Activated CD4-positive, alpha-beta T cell treated with anti-CD3 and anti-CD28 coated beads for 36 hours (primary cell): Measurements from ENCODE around the gene CRABP2. TPM values are rescaled to one million over a fixed set of nuclear protein-coding genes. Genes with fewer than 3 reads are reported as not detected.
A peak's percentile ranks its signal among the peaks of the same experiment; 100 is the strongest.

Experiments used
- ATAC-seq: fragments of 200-7000 bp; cut with Tn5 transposase; one replicate; pipeline ENCODE4 v1.10.0; 2021; ENCODE audit warnings: mild to moderate bottlenecking, moderate library complexity
- CTCF ChIA-PET: fragments of 350-600 bp; sonication (Branson Sonifier 250); formaldehyde crosslinking; loops from one replicate; lab custom pipeline; 2021; ENCODE audit warnings: antibody characterized with exemption; lab: Charles Lee
- POLR2A ChIA-PET: fragments of 350-600 bp; sonication (Branson Sonifier 250); formaldehyde crosslinking; loops from one replicate; lab custom pipeline; 2021; ENCODE audit warnings: antibody characterized with exemption, inconsistent platforms; lab: Charles Lee
- DNase-seq: peaks from one replicate; pipeline ENCODE4 v3.0.0-alpha.2; 2020
- H3K27ac Mint-ChIP-seq: one replicate; pipeline ENCODE4 v1.8.0; 2021; ENCODE audit warnings: mixed read lengths
- H3K27me3 Mint-ChIP-seq: one replicate; pipeline ENCODE4 v1.8.0; 2021; ENCODE audit warnings: mixed read lengths
- H3K36me3 Mint-ChIP-seq: one replicate; pipeline ENCODE4 v1.8.0; 2021; ENCODE audit warnings: low read depth, mixed read lengths
- H3K4me1 Mint-ChIP-seq: one replicate; pipeline ENCODE4 v1.8.0; 2021; ENCODE audit warnings: mixed read lengths
- H3K4me3 Mint-ChIP-seq: one replicate; pipeline ENCODE4 v1.8.0; 2021; ENCODE audit warnings: mild to moderate bottlenecking, moderate library complexity, mixed read lengths
- H3K9me3 Mint-ChIP-seq: one replicate; pipeline ENCODE4 v1.8.0; 2021; ENCODE audit warnings: low read depth, mixed read lengths
- intact Hi-C, 2 experiments: fragments of 100-400 bp; cut with DNase I in 1 of 2; cut with micrococcal nuclease in 1 of 2; formaldehyde crosslinking; loops; one replicate each; pipeline versions ENCODE4 v1.14.2 to v1.15.1; 2022 to 2024; cut with DNase I, micrococcal nuclease
- total RNA-seq, 2 experiments: library from RNA; stranded (reverse); gene quantifications; one replicate each; pipeline ENCODE4 v1.2.3, GENCODE V29; 2021

Gene CRABP2
- total RNA-seq, 2 experiments from 2014 or later, result 0.88 to 0.98 TPM

DNA sequence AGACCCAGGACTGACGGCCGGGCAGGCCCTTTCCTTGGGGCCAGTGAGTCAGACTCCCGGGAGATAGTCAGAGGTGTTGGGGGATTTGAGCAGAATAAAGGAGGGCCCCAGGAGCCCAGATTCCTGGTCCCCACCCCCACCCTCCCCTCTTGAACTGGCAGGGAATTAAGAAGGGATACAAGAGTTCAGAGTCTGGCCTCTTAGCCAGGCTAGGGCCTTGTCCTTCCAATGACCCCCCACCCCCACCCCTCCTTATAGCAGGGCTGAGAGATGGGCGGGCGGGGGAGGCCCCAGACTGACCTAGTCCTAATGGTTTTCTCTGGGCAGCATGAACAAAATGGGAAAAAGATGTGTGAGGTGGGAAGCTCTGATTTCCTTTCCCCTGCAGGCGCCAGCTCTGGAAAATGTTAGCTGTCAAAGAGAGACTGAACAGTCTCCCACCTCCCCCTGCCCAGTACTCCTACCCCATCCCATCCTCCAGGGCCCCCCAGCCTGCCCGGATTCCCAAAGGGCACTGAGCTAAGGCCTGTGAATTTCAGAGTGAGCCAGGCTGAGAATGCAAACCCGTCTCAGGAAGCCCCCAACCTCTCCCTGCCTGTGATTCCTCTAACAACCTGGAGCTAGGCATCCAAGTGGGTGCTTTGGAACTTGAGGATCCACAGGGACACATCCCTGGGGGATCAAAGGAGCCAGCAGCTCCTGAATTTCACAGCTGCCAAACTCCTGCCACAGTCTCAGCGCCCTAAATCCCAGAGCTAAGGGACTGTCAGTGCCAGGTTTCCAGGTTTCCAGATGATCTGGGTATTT lies 5.8 kb upstream of the CRABP2 start:
- CTCF ChIA-PET, result interaction anchor here (0.6 to 6.0 kb wide), 7 partner anchors 16 to 283 kb away, joined by 3 to 48 read pairs (median 3); partner anchors contain the start of genes ISG20L2 and METTL25B
- Mint-ChIP-seq H3K4me3 (no peak overlapping the region), H3K27me3 (peaks cover 2% of the 10 kb centered on the region), H3K27ac (no peak overlapping the region), H3K4me1 (peaks cover 10% of the 10 kb centered on the region), H3K36me3 (peaks cover 4% of the 10 kb centered on the region), H3K9me3 (no peaks in the 10 kb centered on the region)
- intact Hi-C loops, result no loop called here
- no peak for ATAC-seq
- POLR2A ChIA-PET, result no interaction called here
- DNase-seq, result no peak

DNA sequence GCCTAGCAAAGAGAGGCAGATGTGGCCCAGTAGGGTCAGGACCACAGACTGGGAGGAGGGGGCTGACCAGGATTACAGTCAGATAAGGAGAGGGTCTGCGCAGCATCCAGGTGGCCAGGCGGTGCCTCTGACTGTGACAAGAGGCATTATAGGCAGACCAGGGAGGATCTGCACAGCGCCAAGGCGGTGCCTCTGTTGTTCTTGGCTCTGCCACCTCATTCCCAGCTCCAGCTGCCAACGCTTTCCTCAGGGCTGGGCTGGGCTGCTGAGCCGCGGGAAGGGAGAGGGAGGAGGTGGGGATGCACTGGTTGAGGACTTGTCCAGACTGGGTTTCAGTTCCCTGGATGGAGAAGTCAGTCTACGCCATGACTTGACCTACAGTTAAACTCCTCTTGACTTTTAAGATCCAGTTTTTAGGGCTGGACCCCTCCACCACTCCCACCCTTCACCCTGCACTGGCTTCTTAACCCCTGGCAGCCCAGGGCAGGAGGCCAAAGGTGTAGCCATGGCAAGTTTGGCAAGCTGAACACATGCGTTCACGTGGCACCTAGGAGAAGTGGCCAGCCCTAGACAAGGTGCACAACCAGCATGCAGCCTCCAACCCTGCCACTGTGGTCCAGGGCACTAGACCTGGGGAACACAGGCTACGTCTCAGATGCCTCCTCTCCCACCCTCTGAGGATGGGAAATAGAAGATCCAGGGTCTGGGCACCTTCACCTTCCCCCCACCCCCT lies 4.5 kb upstream of the CRABP2 start:
- no peaks in the 10 kb centered on the region for H3K9me3 Mint-ChIP-seq
- no peak for ATAC-seq
- CTCF ChIA-PET, result interaction anchor here (1.1 to 11.2 kb wide), 3 partner anchors 17 to 86 kb away, joined by 4 to 110 read pairs (median 38); partner anchors contain the start of genes ISG20L2 and METTL25B

DNA sequence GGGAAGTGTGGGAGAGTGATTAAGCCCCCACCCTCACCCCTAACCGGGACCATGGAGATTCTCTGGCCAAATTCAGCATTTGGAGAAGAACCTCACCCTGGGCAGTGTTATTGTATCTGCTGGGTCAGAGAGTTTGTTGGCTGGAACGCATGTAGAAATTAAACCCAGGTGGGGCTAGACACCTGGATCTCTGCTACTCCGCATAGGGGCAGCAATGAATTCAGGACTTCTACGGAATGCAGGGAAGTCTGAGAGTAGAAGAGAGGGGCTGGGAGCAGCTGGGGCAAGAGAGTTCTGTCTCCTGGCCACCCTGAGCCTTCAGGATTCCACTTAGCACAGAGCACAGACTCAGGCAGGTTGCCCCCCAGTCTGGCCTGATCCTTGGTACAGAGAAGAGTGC lies 3.6 kb upstream of the CRABP2 start:
- intact Hi-C loops, result loop anchor here in 1 of 2 experiments (5.0 kb wide), 1 partner anchor 82 kb away; no protein-coding TSS in a partner anchor
- POLR2A ChIA-PET, result no interaction called here
- Mint-ChIP-seq H3K27ac (no peak overlapping the region), H3K9me3 (no peaks in the 10 kb centered on the region), H3K36me3 (no peaks in the 10 kb centered on the region), H3K4me3 (no peak overlapping the region), H3K27me3 (peaks cover 8% of the 10 kb centered on the region), H3K4me1 (peaks cover 24% of the 10 kb centered on the region)
- ATAC-seq (no peak), DNase-seq (no peak)
- CTCF ChIA-PET, result interaction anchor here (0.6 to 11.2 kb wide), 3 partner anchors 13 to 20 kb away, joined by 3 to 110 read pairs (median 8); partner anchors contain the start of genes ISG20L2 and METTL25B

More for the DNA sequence above, 4.5 kb upstream of the CRABP2 start:
- intact Hi-C loops, result loop anchor here in 1 of 2 experiments (5.0 kb wide), 1 partner anchor 83 kb away; no protein-coding TSS in a partner anchor
- H3K4me3 Mint-ChIP-seq, result no peak overlapping the region
- POLR2A ChIA-PET, result no interaction called here
- no peak overlapping the region for H3K27ac Mint-ChIP-seq
- peaks cover 21% of the 10 kb centered on the region for H3K4me1 Mint-ChIP-seq
- peaks cover 2% of the 10 kb centered on the region for H3K36me3 Mint-ChIP-seq
- peaks cover 2% of the 10 kb centered on the region for H3K27me3 Mint-ChIP-seq
- DNase-seq, result no peak

DNA sequence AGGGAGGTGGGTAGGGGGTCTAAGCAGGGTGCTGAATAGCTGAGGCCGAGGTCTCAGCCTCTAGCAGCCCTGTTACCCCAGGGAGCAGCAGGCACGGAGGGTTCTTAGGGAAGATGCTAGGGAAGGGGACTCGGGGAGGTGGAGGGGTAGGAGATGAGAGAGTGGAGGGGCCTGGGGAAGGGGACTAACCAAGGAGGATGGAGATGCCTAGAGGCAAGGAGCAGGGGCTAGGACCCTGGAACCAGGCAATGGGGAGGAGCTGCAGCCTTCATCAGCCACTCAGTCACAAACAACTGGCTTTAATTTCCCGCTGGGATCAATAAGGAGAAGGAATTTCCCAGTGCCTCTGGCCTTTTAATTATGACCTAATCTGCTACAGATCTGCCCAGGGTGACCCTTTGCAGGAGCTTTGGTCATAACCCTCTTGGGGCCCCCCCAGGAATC lies 2.9 kb upstream of the CRABP2 start:
- no peak for ATAC-seq
- Mint-ChIP-seq H3K27me3 (peaks cover 15% of the 10 kb centered on the region), H3K27ac (no peak overlapping the region), H3K4me3 (no peak overlapping the region), H3K9me3 (no peaks in the 10 kb centered on the region), H3K36me3 (no peaks in the 10 kb centered on the region), H3K4me1 (peaks cover 24% of the 10 kb centered on the region)
- no peak for DNase-seq
- ChIA-PET CTCF (interaction anchor here (0.6 to 11.2 kb wide), 5 partner anchors 12 to 84 kb away, joined by 3 to 110 read pairs (median 16); partner anchors contain the start of genes ISG20L2 and METTL25B), POLR2A (no interaction called here)
- intact Hi-C loops, result loop anchor here in 1 of 2 experiments (5.0 kb wide), 1 partner anchor 81 kb away; no protein-coding TSS in a partner anchor

DNA sequence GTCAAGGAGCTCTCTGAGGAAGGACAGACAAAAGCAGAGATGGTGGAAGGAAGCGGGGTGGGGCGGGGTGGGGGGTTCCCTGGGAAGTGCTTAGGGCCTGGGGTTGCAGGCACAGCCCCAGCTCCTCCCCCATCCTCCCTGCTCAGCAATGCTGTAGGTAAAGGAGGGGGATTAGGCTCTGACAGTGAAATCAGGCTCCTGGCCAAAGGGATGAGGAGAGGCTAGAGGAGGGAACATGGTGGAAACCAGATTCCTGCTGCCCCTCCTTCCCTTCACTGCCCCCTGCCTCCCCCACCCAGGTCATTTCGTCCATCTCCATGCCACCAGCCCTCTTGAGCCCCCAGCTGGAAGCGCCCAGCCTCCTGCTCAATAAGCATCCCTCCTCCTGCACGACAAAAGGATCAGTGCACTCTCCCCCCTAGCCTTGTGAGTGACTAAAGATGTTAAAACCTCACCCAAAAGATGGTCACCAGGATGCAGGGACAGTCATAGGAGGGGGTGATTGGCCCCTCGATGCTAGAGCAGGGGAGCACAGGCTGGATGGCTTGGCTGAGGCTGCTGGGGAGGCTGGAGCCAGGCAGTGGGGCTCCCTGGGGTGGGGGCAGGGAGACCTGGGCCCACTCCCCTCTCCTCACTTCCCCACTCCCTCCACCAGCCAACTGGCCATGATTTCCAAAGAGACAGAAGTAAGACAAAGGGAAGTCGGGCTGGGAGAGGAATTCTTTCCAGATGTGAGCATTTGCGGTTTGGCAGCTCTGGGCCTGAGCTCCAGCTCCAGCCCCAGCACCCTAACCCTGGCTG lies 2.2 kb upstream of the CRABP2 start:
- peaks cover 24% of the 10 kb centered on the region for H3K4me1 Mint-ChIP-seq
- no peak for DNase-seq
- intact Hi-C loops, result loop anchor here in 1 of 2 experiments (2.0 to 5.0 kb wide), 2 partner anchors 17 to 80 kb away; no protein-coding TSS in a partner anchor
- H3K9me3 Mint-ChIP-seq, result no peaks in the 10 kb centered on the region
- CTCF ChIA-PET, result interaction anchor here (1.0 to 11.2 kb wide), 14 partner anchors 8 to 167 kb away, joined by 3 to 186 read pairs (median 8); partner anchors contain the start of genes HAPLN2, ISG20L2 and METTL25B
- POLR2A ChIA-PET, result interaction anchor here (0.6 kb wide), 1 partner anchor 21 kb away, joined by 5 read pairs; the partner anchor contains the start of gene ISG20L2
- no peak for ATAC-seq
- H3K27ac Mint-ChIP-seq, result no peak overlapping the region
- no peak overlapping the region for H3K4me3 Mint-ChIP-seq
- H3K27me3 Mint-ChIP-seq, result peaks cover 18% of the 10 kb centered on the region
- no peaks in the 10 kb centered on the region for H3K36me3 Mint-ChIP-seq

DNA sequence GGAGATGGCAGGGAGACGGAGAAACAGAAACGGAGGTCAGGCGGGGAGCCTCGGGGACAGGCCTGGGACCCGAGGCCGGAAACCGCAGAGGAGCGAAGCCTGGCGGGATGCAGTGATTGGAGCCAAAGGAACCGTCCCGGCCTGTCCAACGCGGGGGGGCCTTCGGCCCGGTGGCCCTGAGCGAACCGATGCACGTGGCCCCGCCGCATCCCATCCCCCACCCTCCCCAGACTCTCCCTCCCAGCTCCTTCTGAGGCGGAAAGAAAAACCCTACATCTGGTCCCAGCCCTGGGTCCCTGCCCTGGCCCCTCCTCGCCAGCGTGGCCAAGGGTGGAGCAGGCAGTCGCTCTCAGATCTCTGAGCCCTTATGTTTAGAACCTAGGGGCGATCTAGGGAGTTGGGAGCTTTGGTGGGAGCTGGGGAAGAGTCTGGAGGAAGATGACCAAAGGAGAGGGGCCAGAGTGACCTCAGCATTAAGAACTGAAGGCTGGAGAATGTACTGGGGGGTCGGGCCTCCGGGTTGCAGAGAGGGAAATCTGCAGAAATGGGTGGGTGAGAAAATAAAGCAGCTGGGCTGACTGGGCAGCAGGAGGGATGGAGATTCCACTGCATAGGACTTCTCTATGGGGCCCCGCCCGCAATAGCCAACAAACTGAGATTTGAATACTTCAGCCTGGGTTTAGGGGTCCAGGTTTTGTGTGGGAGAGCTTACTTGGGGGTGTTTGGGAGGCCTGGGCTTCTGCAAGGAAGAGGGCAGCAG lies 1.5 kb upstream of the CRABP2 start:
- Mint-ChIP-seq H3K4me3 (peak overlapping the region; percentile 71), H3K36me3 (no peaks in the 10 kb centered on the region), H3K4me1 (peaks cover 24% of the 10 kb centered on the region), H3K27ac (no peak overlapping the region), H3K9me3 (no peaks in the 10 kb centered on the region), H3K27me3 (peaks cover 20% of the 10 kb centered on the region)
- intact Hi-C loops, result loop anchor here (1.0 to 5.0 kb wide), 6 partner anchors 18 to 82 kb away; partner anchors contain the start of genes ISG20L2 (in 1 of the 2) and METTL25B (in 1 of the 2)
- CTCF ChIA-PET, result interaction anchor here (0.6 to 11.2 kb wide), 21 partner anchors 9 to 261 kb away, joined by 3 to 186 read pairs (median 8); partner anchors contain the start of genes HAPLN2, ISG20L2, METTL25B and NTRK1
- POLR2A ChIA-PET, result interaction anchor here (0.6 to 1.0 kb wide), 4 partner anchors 9 to 45 kb away, joined by 3 to 5 read pairs (median 4); partner anchors contain the start of genes ISG20L2 and METTL25B
- ATAC-seq (no peak), DNase-seq (peak; percentile 41)

DNA sequence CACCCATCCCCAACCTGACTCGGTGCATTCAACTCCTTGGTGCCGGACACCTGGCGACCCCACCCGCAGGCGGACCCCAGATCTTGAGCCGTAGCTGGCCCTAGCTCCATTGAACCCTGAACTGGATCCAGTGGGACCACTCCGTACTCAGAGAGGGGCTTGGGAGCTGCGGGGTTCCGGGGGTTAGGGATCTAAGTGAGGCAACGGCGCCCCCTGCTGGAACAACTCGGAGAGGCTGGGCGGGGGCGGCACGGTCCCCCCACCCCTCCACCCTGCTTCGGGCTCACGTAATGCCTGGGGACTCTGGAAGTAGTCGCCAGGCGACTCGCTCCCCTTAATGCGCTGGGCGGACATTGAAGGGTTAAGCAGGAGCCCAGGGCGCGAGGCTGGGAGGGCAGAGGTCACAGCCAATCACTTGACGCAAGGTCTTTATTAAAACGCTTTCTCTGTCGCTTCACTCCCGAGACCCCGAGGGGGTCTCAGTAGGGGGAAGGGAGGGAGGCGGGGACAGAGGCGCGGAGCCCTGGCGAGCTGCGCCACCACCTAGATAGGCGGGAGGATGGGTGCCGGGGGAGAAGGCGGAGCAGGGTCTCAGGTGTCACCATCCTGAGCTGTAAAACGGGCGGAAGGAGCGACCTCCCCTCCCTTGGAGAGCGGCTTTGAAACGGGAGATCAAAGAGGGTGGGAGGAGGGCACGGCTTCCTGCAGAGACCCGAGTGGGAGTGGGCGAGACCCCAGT lies 704 bp upstream of the CRABP2 start:
- Mint-ChIP-seq H3K27me3 (peaks cover 20% of the 10 kb centered on the region), H3K9me3 (no peaks in the 10 kb centered on the region), H3K4me3 (peak overlapping the region; percentile 71), H3K27ac (peak overlapping the region; percentile 58), H3K36me3 (no peaks in the 10 kb centered on the region), H3K4me1 (peaks cover 24% of the 10 kb centered on the region)
- DNase-seq (peak; percentile 88), ATAC-seq (peak; percentile 80)
- POLR2A ChIA-PET, result interaction anchor here (0.6 to 1.0 kb wide), 5 partner anchors 10 to 99 kb away, joined by 3 to 4 read pairs (median 3); partner anchors contain the start of genes ISG20L2 and METTL25B
- intact Hi-C loops, result loop anchor here (1.0 to 5.0 kb wide), 8 partner anchors 17 to 81 kb away; partner anchors contain the start of genes ISG20L2 (in 1 of the 2) and METTL25B (in 1 of the 2)
- CTCF ChIA-PET, result interaction anchor here (0.6 to 11.2 kb wide), 30 partner anchors 8 to 260 kb away, joined by 3 to 186 read pairs (median 6); partner anchors contain the start of genes HAPLN2, HDGF, ISG20L2 and METTL25B

DNA sequence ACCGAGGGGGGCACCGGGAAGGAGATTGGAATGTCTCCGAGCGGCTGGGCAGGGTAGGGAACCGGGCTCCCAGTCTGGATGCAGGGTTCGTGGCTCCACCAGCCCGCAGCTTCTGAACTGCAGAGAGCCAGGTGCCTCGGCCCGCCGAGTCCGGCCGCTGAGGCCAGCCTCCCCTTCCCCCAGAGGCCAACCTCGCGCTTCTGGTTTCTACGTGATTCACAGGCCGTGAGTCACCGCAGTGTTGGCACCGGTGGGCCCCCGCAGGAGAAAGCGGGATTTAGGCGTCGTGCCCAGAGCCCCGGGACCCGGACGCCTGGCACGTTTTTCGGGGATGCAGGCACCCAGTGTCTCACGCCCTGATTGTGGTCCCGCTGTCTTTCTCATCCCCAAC lies 458 bp downstream of the CRABP2 start:
- peaks cover 24% of the 10 kb centered on the region for H3K4me1 Mint-ChIP-seq
- DNase-seq (peak; percentile 81), ATAC-seq (peak; percentile 48)
- ChIA-PET POLR2A (no interaction called here), CTCF (interaction anchor here (0.6 to 11.2 kb wide), 19 partner anchors 9 to 223 kb away, joined by 3 to 186 read pairs (median 8); partner anchors contain the start of genes HAPLN2, HDGF, ISG20L2 and METTL25B)
- no peaks in the 10 kb centered on the region for H3K36me3 Mint-ChIP-seq
- intact Hi-C loops, result loop anchor here (1.0 to 5.0 kb wide), 4 partner anchors 16 to 78 kb away; no protein-coding TSS in a partner anchor
- no peaks in the 10 kb centered on the region for H3K9me3 Mint-ChIP-seq
- H3K4me3 Mint-ChIP-seq, result peak overlapping the region; percentile 71
- no peak overlapping the region for H3K27ac Mint-ChIP-seq
- peaks cover 22% of the 10 kb centered on the region for H3K27me3 Mint-ChIP-seq
